Measurements from ENCODE around the gene CYP4F11.
A peak's percentile ranks its signal among the peaks of the same experiment; 100 is the strongest.
"Not testable (repeated sequence)": the region's sequence is repeated elsewhere in the genome, so short reads cannot be mapped to it uniquely, and the experiment has no call there.

The CYP4F11 gene

GRCh38 chr19:15905026-15905425 is 29.3 kb downstream of the CYP4F11 start:
- no peak for DNase-seq (ENCODE audit: low spot score)
- peaks cover 4% of the 10 kb centered on the region for H3K4me1 Mint-ChIP-seq (ENCODE audit: low read depth)
- no peaks in the 10 kb centered on the region for H3K36me3 Mint-ChIP-seq (ENCODE audit: low read depth)
- peaks cover 53% of the 10 kb centered on the region for H3K27me3 Mint-ChIP-seq (ENCODE audit: low read depth)
- no peak overlapping the region for H3K27ac Mint-ChIP-seq
- no peaks in the 10 kb centered on the region for H3K9me3 Mint-ChIP-seq
- no peak overlapping the region for H3K4me3 Mint-ChIP-seq

GRCh38 chr19:15902898-15903297 is 31.4 kb downstream of the CYP4F11 start:
- not testable (repeated sequence) for DNase-seq (ENCODE audit: low spot score); H3K27ac Mint-ChIP-seq; H3K9me3 Mint-ChIP-seq; H3K4me1 Mint-ChIP-seq (ENCODE audit: low read depth); H3K4me3 Mint-ChIP-seq; H3K36me3 Mint-ChIP-seq (ENCODE audit: low read depth)
- H3K27me3 Mint-ChIP-seq (ENCODE audit: low read depth) = peaks cover 50% of the 10 kb centered on the region

- H3K36me3 Mint-ChIP-seq (ENCODE audit: low read depth) = no peaks in the 10 kb centered on the region
- no peak for DNase-seq (ENCODE audit: low spot score)
- H3K27me3 Mint-ChIP-seq (ENCODE audit: low read depth) = peaks cover 48% of the 10 kb centered on the region
- H3K4me3 Mint-ChIP-seq = no peak overlapping the region
- peaks cover 4% of the 10 kb centered on the region for H3K4me1 Mint-ChIP-seq (ENCODE audit: low read depth)
- H3K9me3 Mint-ChIP-seq = no peaks in the 10 kb centered on the region
- H3K27ac Mint-ChIP-seq = no peak overlapping the region
Measured at GRCh38 chr19:15902254-15902653, 32.1 kb downstream of the CYP4F11 start.

GRCh38 chr19:15900504-15900903 is 33.8 kb downstream of the CYP4F11 start:
- Mint-ChIP-seq H3K36me3 (ENCODE audit: low read depth) (no peaks in the 10 kb centered on the region), H3K4me3 (peak overlapping the region; percentile 55), H3K27me3 (ENCODE audit: low read depth) (peaks cover 33% of the 10 kb centered on the region), H3K4me1 (ENCODE audit: low read depth) (peaks cover 4% of the 10 kb centered on the region), H3K9me3 (no peaks in the 10 kb centered on the region), H3K27ac (no peak overlapping the region)
- DNase-seq (ENCODE audit: low spot score) = no peak

GRCh38 chr19:15900032-15900431 is 34.3 kb downstream of the CYP4F11 start:
- H3K27ac Mint-ChIP-seq; H3K36me3 Mint-ChIP-seq (ENCODE audit: low read depth); DNase-seq (ENCODE audit: low spot score); H3K4me1 Mint-ChIP-seq (ENCODE audit: low read depth); H3K9me3 Mint-ChIP-seq: not testable (repeated sequence)
- H3K27me3 Mint-ChIP-seq (ENCODE audit: low read depth) = peaks cover 31% of the 10 kb centered on the region
- H3K4me3 Mint-ChIP-seq = peak overlapping the region; percentile 55

- not testable (repeated sequence) for DNase-seq (ENCODE audit: low spot score); H3K4me1 Mint-ChIP-seq (ENCODE audit: low read depth); H3K36me3 Mint-ChIP-seq (ENCODE audit: low read depth); H3K9me3 Mint-ChIP-seq; H3K27ac Mint-ChIP-seq; H3K4me3 Mint-ChIP-seq
- H3K27me3 Mint-ChIP-seq (ENCODE audit: low read depth) = peaks cover 31% of the 10 kb centered on the region
Measured at GRCh38 chr19:15899561-15899960, 34.8 kb downstream of the CYP4F11 start.

GRCh38 chr19:15897738-15898276 is 36.5 kb downstream of the CYP4F11 start, which contains the start of gene CYP4F2:
CYP4F2 (minus strand) TSS chr19:15898074; CDS start chr19:15897611, 463 bp downstream.
- Mint-ChIP-seq H3K27me3 (ENCODE audit: low read depth) (peaks cover 27% of the 10 kb centered on the region), H3K36me3 (ENCODE audit: low read depth) (no peaks in the 10 kb centered on the region), H3K9me3 (no peaks in the 10 kb centered on the region), H3K27ac (no peak within 1 kb of the TSS), H3K4me1 (ENCODE audit: low read depth) (peaks cover 4% of the 10 kb centered on the region), H3K4me3 (no peak within 1 kb of the TSS)
- DNase-seq (ENCODE audit: low spot score) = no peak

- peaks cover 27% of the 10 kb centered on the region for H3K27me3 Mint-ChIP-seq (ENCODE audit: low read depth)
- H3K4me3 Mint-ChIP-seq = no peak overlapping the region
- H3K9me3 Mint-ChIP-seq = no peaks in the 10 kb centered on the region
- no peak overlapping the region for H3K27ac Mint-ChIP-seq
- no peak for DNase-seq (ENCODE audit: low spot score)
- H3K36me3 Mint-ChIP-seq (ENCODE audit: low read depth) = no peaks in the 10 kb centered on the region
- peaks cover 4% of the 10 kb centered on the region for H3K4me1 Mint-ChIP-seq (ENCODE audit: low read depth)
Measured at GRCh38 chr19:15897026-15897737, 37.1 kb downstream of the CYP4F11 start.

- DNase-seq (ENCODE audit: low spot score) = no peak
- peaks cover 4% of the 10 kb centered on the region for H3K4me1 Mint-ChIP-seq (ENCODE audit: low read depth)
- H3K27me3 Mint-ChIP-seq (ENCODE audit: low read depth) = peaks cover 18% of the 10 kb centered on the region
- no peaks in the 10 kb centered on the region for H3K9me3 Mint-ChIP-seq
- H3K27ac Mint-ChIP-seq = no peak overlapping the region
- H3K36me3 Mint-ChIP-seq (ENCODE audit: low read depth) = no peaks in the 10 kb centered on the region
- no peak overlapping the region for H3K4me3 Mint-ChIP-seq
Measured at GRCh38 chr19:15895876-15896430, 38.4 kb downstream of the CYP4F11 start.

GRCh38 chr19:15894359-15894758 is 40.0 kb downstream of the CYP4F11 start:
- no peaks in the 10 kb centered on the region for H3K4me1 Mint-ChIP-seq (ENCODE audit: low read depth)
- no peaks in the 10 kb centered on the region for H3K36me3 Mint-ChIP-seq (ENCODE audit: low read depth)
- DNase-seq (ENCODE audit: low spot score) = no peak
- H3K27ac Mint-ChIP-seq = no peak overlapping the region
- H3K4me3 Mint-ChIP-seq = no peak overlapping the region
- no peaks in the 10 kb centered on the region for H3K9me3 Mint-ChIP-seq
- H3K27me3 Mint-ChIP-seq (ENCODE audit: low read depth) = peaks cover 8% of the 10 kb centered on the region

- Mint-ChIP-seq H3K27me3 (ENCODE audit: low read depth) (peaks cover 4% of the 10 kb centered on the region), H3K36me3 (ENCODE audit: low read depth) (no peaks in the 10 kb centered on the region), H3K4me3 (no peak overlapping the region), H3K27ac (no peak overlapping the region), H3K4me1 (ENCODE audit: low read depth) (no peaks in the 10 kb centered on the region), H3K9me3 (no peaks in the 10 kb centered on the region)
- no peak for DNase-seq (ENCODE audit: low spot score)
Measured at GRCh38 chr19:15893477-15893876, 40.9 kb downstream of the CYP4F11 start.

GRCh38 chr19:15892012-15892411 is 42.3 kb downstream of the CYP4F11 start:
- no peak for DNase-seq (ENCODE audit: low spot score)
- no peaks in the 10 kb centered on the region for H3K9me3 Mint-ChIP-seq
- no peak overlapping the region for H3K27ac Mint-ChIP-seq
- H3K36me3 Mint-ChIP-seq (ENCODE audit: low read depth) = no peaks in the 10 kb centered on the region
- no peak overlapping the region for H3K4me3 Mint-ChIP-seq
- H3K27me3 Mint-ChIP-seq (ENCODE audit: low read depth) = no peaks in the 10 kb centered on the region
- H3K4me1 Mint-ChIP-seq (ENCODE audit: low read depth) = no peaks in the 10 kb centered on the region

- no peaks in the 10 kb centered on the region for H3K9me3 Mint-ChIP-seq
Measured at GRCh38 chr19:15891434-15891833, 42.9 kb downstream of the CYP4F11 start.

GRCh38 chr19:15889339-15889738 is 45.0 kb downstream of the CYP4F11 start:
- H3K4me1 Mint-ChIP-seq (ENCODE audit: low read depth); H3K36me3 Mint-ChIP-seq (ENCODE audit: low read depth); H3K27me3 Mint-ChIP-seq (ENCODE audit: low read depth); H3K4me3 Mint-ChIP-seq; H3K9me3 Mint-ChIP-seq; DNase-seq (ENCODE audit: low spot score); H3K27ac Mint-ChIP-seq: not testable (repeated sequence)

More at GRCh38 chr19:15891434-15891833, 42.9 kb downstream of the CYP4F11 start:
- Mint-ChIP-seq H3K4me3 (no peak overlapping the region), H3K36me3 (ENCODE audit: low read depth) (no peaks in the 10 kb centered on the region), H3K27me3 (ENCODE audit: low read depth) (no peaks in the 10 kb centered on the region), H3K4me1 (ENCODE audit: low read depth) (no peaks in the 10 kb centered on the region), H3K27ac (no peak overlapping the region)
- no peak for DNase-seq (ENCODE audit: low spot score)
